GM10266 (cell line): ENCODE results near the gene ADK.

Source experiments
- DNase-seq: peaks from one replicate; pipeline ENCODE4 v3.0.0; 2012; ENCODE audit errors: extremely low spot score
- CTCF ChIP-seq: IDR thresholded peaks from 2 replicates; pipeline ENCODE4 v1.5.1; 2012; ENCODE audit warnings: mild to moderate bottlenecking, low read depth; ENCODE audit not compliant: control insufficient read depth, insufficient read depth; ENCODE audit errors: missing control alignments

ADK gene

GRCh38 chr10:74305730-74306129 lies 154.7 kb downstream of the ADK start:
- TF ChIP-seq CTCF = no peak
- DNase-seq = no peak

GRCh38 chr10:74306227-74306982 lies 155.4 kb downstream of the ADK start:
- TF ChIP-seq CTCF = no peak
- DNase-seq = no peak

GRCh38 chr10:74307061-74307651 lies 156.1 kb downstream of the ADK start:
- no peak for TF ChIP-seq CTCF
- no peak for DNase-seq

- no peak for TF ChIP-seq CTCF
- DNase-seq = no peak
These were observed 159.7 kb downstream of the ADK start for GRCh38 chr10:74310652-74311257.

- TF ChIP-seq CTCF = no peak
- no peak for DNase-seq
These were observed 163.1 kb downstream of the ADK start for GRCh38 chr10:74314166-74314565.

- DNase-seq = no peak
- TF ChIP-seq CTCF = no peak
These were observed 169.0 kb downstream of the ADK start for GRCh38 chr10:74320026-74320425.

- DNase-seq = no peak
- no peak for TF ChIP-seq CTCF
These were observed 169.7 kb downstream of the ADK start for GRCh38 chr10:74320717-74321116.
